A549 (cell line): ENCODE results near the gene RHOT2.

Source experiments
- BHLHE40 ChIP-seq: IDR thresholded peaks from 2 replicates; pipeline ENCODE4 v1.6.1; 2012; ENCODE audit warnings: low read depth, low read length, inconsistent platforms
- CBX8 ChIP-seq: fragments of 200-600 bp; sonication (generic); IDR thresholded peaks from 2 replicates; pipeline ENCODE4 v1.6.1; 2016
- CHD4 ChIP-seq: fragments of 200-600 bp; sonication (generic); IDR thresholded peaks from 2 replicates; pipeline ENCODE4 v1.6.1; 2016; ENCODE audit warnings: antibody characterized with exemption, mild to moderate bottlenecking, borderline replicate concordance
- EP300 ChIP-seq, 2 experiments: fragments of >200 bp; sonication (Bioruptor Twin); formaldehyde crosslinking; IDR thresholded peaks; 2 replicates in 1 of 2; 3 replicates in 1 of 2; pipeline ENCODE4 v1.6.1; 2016 to 2017
- POLR2A ChIP-seq: IDR thresholded peaks from 2 replicates; pipeline ENCODE4 v1.6.1; 2012; ENCODE audit warnings: mild to moderate bottlenecking, low read length
- POLR2AphosphoS2 ChIP-seq: conservative IDR thresholded peaks from 2 replicates; pipeline ENCODE4 v1.6.1; 2012; ENCODE audit warnings: low read length, improper control_type of control experiment, inconsistent platforms
- RAD21 ChIP-seq, 2 experiments: fragments of >200 bp in 1 of 2; sonication (Bioruptor Twin) in 1 of 2; formaldehyde crosslinking in 1 of 2; IDR thresholded peaks in 1 of 2; conservative IDR thresholded peaks in 1 of 2; 2 replicates in 1 of 2; 3 replicates in 1 of 2; pipeline ENCODE4 v1.6.1; 2012 to 2018; ENCODE audit warnings: inconsistent platforms in 1 of 2
- RCOR1 ChIP-seq: fragments of 150-350 bp; IDR thresholded peaks from 2 replicates; pipeline ENCODE4 v1.6.1; 2014; ENCODE audit warnings: antibody characterized with exemption, low read length, low read depth
- TF ChIP-seq, protein P1 (sequence below): fragments of >200 bp; sonication (Bioruptor Twin); formaldehyde crosslinking; IDR thresholded peaks from 3 replicates; pipeline ENCODE4 v1.5.1; 2016
- TF ChIP-seq, protein P2 (sequence below): IDR thresholded peaks from 2 replicates; pipeline ENCODE4 v1.6.1; 2012
- TF ChIP-seq, protein P3 (sequence below): fragments of 450-650 bp; IDR thresholded peaks from 2 replicates; pipeline ENCODE4 v1.6.1; 2014; ENCODE audit warnings: antibody characterized with exemption
- TF ChIP-seq, protein P4 (sequence below): fragments of 250-450 bp; sonication (Bioruptor Pico); IDR thresholded peaks from 2 replicates; pipeline ENCODE4 v1.5.0; 2021; ENCODE audit warnings: mild to moderate bottlenecking, moderate library complexity, borderline replicate concordance

DNA sequence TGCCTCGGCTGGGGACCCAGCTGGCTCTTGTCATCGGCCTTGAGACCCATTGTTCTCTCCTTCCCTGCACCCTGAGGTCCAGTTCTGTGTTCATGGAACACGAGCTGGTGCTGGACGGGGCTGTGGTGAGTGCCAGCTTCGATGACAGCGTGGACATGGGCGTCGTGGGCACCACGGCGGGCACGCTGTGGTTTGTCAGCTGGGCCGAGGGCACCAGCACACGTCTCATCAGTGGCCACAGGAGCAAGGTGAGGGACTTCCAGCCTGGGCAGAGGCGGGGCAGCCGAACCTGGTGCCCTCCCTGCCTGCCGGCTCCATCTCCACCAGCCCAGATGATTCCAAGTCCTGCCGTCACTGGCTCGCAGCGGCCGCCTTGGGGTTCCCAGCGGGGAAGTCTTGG is 5.3 kb upstream of the RHOT2 start:
- TF ChIP-seq, protein P1, sequence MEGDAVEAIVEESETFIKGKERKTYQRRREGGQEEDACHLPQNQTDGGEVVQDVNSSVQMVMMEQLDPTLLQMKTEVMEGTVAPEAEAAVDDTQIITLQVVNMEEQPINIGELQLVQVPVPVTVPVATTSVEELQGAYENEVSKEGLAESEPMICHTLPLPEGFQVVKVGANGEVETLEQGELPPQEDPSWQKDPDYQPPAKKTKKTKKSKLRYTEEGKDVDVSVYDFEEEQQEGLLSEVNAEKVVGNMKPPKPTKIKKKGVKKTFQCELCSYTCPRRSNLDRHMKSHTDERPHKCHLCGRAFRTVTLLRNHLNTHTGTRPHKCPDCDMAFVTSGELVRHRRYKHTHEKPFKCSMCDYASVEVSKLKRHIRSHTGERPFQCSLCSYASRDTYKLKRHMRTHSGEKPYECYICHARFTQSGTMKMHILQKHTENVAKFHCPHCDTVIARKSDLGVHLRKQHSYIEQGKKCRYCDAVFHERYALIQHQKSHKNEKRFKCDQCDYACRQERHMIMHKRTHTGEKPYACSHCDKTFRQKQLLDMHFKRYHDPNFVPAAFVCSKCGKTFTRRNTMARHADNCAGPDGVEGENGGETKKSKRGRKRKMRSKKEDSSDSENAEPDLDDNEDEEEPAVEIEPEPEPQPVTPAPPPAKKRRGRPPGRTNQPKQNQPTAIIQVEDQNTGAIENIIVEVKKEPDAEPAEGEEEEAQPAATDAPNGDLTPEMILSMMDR, result no peak
- TF ChIP-seq POLR2A (no peak), EP300 (IDR thresholded peaks at IDR 0.05) (no peak), RAD21 (conservative IDR thresholded peaks at IDR 0.05 in 1 of 2, IDR thresholded peaks at IDR 0.05 in 1 of 2) (no peak), BHLHE40 (no peak), CHD4 (no peak), POLR2AphosphoS2 (no peak), CBX8 (no peak), RCOR1 (no peak)
- TF ChIP-seq, protein P2, sequence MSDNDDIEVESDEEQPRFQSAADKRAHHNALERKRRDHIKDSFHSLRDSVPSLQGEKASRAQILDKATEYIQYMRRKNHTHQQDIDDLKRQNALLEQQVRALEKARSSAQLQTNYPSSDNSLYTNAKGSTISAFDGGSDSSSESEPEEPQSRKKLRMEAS, result no peak
- TF ChIP-seq, protein P3, sequence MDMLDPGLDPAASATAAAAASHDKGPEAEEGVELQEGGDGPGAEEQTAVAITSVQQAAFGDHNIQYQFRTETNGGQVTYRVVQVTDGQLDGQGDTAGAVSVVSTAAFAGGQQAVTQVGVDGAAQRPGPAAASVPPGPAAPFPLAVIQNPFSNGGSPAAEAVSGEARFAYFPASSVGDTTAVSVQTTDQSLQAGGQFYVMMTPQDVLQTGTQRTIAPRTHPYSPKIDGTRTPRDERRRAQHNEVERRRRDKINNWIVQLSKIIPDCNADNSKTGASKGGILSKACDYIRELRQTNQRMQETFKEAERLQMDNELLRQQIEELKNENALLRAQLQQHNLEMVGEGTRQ, result no peak
- TF ChIP-seq, protein P4, sequence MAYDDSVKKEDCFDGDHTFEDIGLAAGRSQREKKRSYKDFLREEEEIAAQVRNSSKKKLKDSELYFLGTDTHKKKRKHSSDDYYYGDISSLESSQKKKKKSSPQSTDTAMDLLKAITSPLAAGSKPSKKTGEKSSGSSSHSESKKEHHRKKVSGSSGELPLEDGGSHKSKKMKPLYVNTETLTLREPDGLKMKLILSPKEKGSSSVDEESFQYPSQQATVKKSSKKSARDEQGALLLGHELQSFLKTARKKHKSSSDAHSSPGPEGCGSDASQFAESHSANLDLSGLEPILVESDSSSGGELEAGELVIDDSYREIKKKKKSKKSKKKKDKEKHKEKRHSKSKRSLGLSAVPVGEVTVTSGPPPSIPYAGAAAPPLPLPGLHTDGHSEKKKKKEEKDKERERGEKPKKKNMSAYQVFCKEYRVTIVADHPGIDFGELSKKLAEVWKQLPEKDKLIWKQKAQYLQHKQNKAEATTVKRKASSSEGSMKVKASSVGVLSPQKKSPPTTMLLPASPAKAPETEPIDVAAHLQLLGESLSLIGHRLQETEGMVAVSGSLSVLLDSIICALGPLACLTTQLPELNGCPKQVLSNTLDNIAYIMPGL, result no peak
